Activated naive CD4-positive, alpha-beta T cell treated with anti-CD3 and anti-CD28 coated beads, Interleukin-2, amount 50 U/mL, for 72 hours (primary cell): ENCODE data around the gene UBE2J1. TPM values are rescaled to one million over a fixed set of nuclear protein-coding genes. Genes with fewer than 3 reads are reported as not detected.

Source experiments
- ATAC-seq, 2 donors: fragments of 150-1000 bp; cut with Tn5 transposase; 2 replicates each; pipeline ENCODE4 v1.10.0; 2021; ENCODE audit warnings: mild to moderate bottlenecking in 2 of 2, moderate library complexity in 2 of 2
- DNase-seq, 2 donors: peaks; one replicate each; pipeline ENCODE4 v3.0.0; 2021 to 2022; ENCODE audit warnings: low spot score in 2 of 2
- H3K27ac Mint-ChIP-seq, 2 donors: one replicate each; pipeline ENCODE4 v1.8.0; 2022; ENCODE audit warnings: mild to moderate bottlenecking in 2 of 2, mixed read lengths in 2 of 2
- H3K36me3 Mint-ChIP-seq, 2 donors: one replicate each; pipeline ENCODE4 v1.8.0; 2022; ENCODE audit warnings: mixed read lengths in 2 of 2
- H3K9me3 Mint-ChIP-seq, 2 donors: one replicate each; pipeline ENCODE4 v1.8.0; 2022; ENCODE audit warnings: mixed read lengths in 2 of 2
- total RNA-seq, 2 donors: library from RNA; stranded (reverse); gene quantifications; one replicate each; pipeline ENCODE4 v1.2.3, GENCODE V29; 2022

The UBE2J1 gene
- total RNA-seq, 2 donors from 2014 or later, result 15.2 to 20.5 TPM

DNA sequence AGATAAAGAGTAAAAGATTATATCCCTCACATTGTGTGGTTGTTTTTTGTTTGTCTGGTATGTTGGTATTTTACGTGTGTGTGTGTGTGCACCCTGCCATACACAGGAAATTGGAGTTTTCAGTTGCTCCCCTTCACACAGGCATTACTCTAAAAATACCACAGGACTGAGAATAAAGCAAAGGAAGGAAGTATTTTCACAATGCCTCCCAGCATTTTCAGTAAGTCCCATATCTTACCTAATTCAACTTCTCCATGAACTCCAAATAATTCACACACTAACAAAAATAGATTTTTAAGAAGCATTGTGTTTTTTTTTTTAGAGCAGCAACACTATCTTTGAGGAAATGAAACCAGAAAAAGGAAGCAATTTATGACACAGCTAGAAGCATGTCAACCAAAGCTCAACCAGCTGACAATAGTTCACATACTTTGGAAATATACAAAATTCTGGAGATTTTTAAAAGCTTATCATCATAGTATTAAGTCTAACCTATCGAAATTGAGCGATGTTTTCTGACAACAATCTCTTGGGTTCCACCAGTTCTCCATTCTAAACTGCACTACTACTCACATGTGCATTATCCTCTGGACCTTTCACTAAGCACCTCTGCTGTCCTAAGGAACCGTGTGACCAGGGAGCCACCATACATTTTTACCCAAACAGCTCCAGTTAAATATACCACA lies 2.1 kb downstream of the UBE2J1 start:
- DNase-seq (no peak), ATAC-seq (no peak)
- Mint-ChIP-seq H3K9me3 (no peaks in the 10 kb centered on the region), H3K36me3 (peaks cover 7 to 15% of the 10 kb centered on the region in 2 donors), H3K27ac (peak overlapping the region in 1 of 2 donors; percentile 94)

DNA sequence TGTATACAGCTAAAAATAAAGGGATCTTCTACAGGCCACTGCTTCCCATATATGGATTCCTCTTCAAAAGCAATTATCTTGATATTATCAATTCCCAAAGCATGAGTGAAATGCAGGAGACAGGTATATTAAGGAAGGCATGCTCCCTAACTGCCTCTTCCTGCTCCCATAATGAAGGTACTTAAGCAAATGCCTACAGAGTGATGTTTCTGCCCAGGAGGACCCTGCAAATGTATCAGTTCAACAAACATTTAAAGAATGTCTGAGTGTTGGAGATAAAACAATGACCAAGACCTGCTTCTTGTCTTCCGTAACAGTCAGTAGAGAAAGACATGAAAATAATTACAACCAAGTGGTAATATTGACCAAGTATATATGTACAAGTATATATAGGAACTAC lies 4.2 kb downstream of the UBE2J1 start:
- ATAC-seq, result no peak

DNA sequence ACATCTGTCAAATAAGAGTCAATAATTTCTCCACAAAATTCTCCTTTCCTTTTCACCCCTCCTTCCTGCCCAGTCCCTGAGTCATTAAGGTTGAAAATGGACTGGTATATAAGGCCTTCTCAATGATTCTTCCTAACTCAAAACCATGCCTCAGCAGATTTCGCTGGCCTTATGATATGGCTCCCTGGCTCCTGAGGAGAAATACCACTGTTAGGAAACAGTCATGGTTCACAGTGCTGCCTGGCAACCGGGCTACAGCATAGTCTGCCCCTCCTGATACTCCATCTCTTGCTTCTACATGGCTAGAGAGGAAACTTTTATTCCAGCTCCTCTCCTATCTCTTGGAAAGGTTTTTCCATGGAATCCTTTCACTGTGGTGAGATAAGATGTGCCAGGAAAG lies 4.7 kb downstream of the UBE2J1 start:
- Mint-ChIP-seq H3K27ac (no peak overlapping the region), H3K9me3 (no peaks in the 10 kb centered on the region), H3K36me3 (peaks cover 7 to 15% of the 10 kb centered on the region in 2 donors)
- ATAC-seq (no peak), DNase-seq (no peak)

More for the DNA sequence above, 4.2 kb downstream of the UBE2J1 start:
- H3K9me3 Mint-ChIP-seq, result no peaks in the 10 kb centered on the region
- no peak overlapping the region for H3K27ac Mint-ChIP-seq
- peaks cover 7 to 15% of the 10 kb centered on the region in 2 donors for H3K36me3 Mint-ChIP-seq
- no peak for DNase-seq

DNA sequence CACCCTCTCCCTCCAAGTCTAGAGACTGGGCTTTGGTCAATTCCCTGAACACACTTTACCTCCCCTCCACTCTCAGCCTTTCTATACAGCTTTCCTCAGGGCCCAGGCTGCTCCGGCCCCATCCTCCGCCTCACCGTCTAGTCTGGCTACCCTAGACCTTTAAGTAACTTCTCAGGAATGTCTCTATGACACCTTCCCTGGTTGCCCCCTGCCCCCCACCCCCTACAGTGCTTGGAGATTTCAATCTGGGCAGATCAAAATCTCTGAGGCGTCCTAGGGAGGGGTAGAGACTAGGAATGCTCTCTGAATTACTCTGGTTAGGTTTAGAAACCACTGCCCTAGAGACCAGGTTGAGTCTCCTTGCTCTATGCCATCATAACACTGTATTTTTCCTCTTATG lies 6.1 kb downstream of the UBE2J1 start:
- Mint-ChIP-seq H3K27ac (no peak overlapping the region), H3K36me3 (peaks cover 0 to 10% of the 10 kb centered on the region in 2 donors), H3K9me3 (no peaks in the 10 kb centered on the region)
- DNase-seq, result no peak
- ATAC-seq, result no peak

DNA sequence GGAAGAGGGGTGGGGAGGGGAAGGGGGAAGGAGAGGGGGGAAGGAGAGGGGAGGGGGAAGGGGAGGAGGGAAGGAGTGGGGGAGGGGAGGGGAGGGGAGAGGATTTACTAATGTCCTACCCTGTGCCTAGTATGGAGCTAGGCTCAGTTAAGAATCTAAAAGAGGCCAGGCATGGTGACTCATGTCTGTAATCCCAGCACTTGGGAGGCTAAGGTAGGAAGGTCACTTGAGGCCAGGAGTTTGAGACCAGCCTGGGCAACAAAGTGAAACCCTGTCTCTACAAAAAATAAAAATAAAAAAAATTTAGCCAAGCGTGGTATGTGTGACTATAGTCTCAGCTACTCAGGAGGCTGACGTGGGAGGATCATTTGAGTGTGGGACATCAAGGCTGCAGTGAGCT lies 13.0 kb downstream of the UBE2J1 start:
- Mint-ChIP-seq H3K9me3 (no peaks in the 10 kb centered on the region), H3K27ac (no peak overlapping the region), H3K36me3 (peaks cover 0 to 7% of the 10 kb centered on the region in 2 donors)
- DNase-seq, result no peak
- ATAC-seq, result no peak

DNA sequence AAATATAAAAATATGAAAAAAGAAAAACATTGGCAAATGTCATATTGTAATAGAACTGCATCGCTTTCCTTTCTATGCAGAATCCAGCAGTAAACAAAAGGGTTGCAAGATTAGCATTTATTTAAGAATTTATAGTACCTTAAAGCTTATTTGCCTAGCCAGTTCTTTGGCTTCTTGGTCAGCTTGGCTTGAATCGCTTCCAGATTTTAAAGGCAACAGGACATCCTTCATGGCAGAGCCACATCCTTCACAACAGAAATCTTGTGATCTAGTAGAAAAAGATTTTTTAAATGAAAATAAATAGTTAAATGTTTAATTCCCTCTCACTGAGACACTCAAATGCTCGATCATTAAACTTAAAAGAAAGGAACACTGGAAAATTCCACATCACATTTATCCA lies 17.4 kb downstream of the UBE2J1 start:
- no peaks in the 10 kb centered on the region for H3K9me3 Mint-ChIP-seq
- DNase-seq, result no peak
- peaks cover 6 to 18% of the 10 kb centered on the region in 2 donors for H3K36me3 Mint-ChIP-seq
- ATAC-seq, result no peak
- H3K27ac Mint-ChIP-seq, result no peak overlapping the region

DNA sequence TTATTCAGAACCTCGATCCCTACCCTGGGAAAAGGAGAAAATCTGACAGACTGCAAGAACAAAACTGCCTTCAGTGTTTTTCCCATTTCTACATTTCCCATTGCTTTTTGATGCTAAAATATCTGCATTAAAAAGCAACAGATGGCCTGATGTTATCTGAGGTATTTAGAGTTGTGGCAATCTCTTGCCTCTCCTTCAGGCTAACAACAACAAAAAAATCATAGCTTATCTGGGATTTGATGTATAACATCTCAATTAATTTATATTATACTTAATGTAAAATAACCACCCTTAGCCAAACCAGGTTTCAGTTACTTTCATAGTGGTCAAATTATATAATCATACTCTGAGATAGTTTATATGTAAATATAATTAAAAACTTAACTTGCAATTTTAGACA lies 21.6 kb downstream of the UBE2J1 start:
- Mint-ChIP-seq H3K9me3 (no peaks in the 10 kb centered on the region), H3K27ac (no peak overlapping the region), H3K36me3 (peaks cover 6 to 18% of the 10 kb centered on the region in 2 donors)
- DNase-seq, result no peak
- no peak for ATAC-seq

DNA sequence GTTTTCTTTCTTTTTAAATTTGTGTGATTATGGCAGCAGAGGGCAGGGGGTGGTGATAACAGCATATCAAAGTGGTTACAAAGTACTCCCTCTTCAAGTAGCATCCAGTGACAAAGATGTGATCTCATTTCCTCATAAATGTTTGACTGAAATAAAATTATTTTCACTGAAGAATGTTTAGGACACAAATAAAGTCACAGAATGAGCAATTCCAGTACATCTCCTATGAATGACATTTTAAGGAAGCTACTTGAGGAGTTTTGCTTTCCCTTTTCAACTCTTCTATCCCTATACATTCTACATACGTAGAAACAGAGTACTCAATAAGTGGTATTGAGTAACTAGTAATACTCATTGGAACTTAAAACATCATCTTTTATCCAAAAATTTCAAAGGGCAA lies 23.5 kb downstream of the UBE2J1 start:
- H3K36me3 Mint-ChIP-seq, result peaks cover 6 to 18% of the 10 kb centered on the region in 2 donors
- H3K9me3 Mint-ChIP-seq, result no peaks in the 10 kb centered on the region
- ATAC-seq (no peak), DNase-seq (no peak)
- H3K27ac Mint-ChIP-seq, result no peak overlapping the region

DNA sequence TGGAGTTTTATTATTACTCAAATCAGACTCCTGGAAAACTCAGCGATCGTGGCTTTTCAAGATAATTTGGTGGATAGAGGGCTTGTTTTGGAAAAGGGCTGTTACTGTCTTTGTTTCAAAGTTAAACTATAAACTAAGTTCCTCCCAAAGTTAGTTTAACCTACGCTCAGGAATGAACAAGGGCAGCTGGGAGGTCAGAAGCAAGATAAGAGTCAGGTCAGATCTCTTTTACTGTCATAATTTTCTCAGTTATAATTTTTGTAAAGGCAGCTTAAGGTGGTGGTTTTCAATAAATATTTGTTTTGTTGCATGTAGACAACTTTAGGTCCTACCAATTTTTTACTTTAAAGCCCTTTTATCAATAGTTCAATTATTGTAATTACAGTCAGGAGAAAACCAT lies 28.2 kb downstream of the UBE2J1 start:
- H3K36me3 Mint-ChIP-seq, result peaks cover 0 to 13% of the 10 kb centered on the region in 2 donors
- H3K9me3 Mint-ChIP-seq, result peaks cover 0 to 3% of the 10 kb centered on the region in 2 donors
- ATAC-seq, result no peak
- no peak for DNase-seq
- no peak overlapping the region for H3K27ac Mint-ChIP-seq

DNA sequence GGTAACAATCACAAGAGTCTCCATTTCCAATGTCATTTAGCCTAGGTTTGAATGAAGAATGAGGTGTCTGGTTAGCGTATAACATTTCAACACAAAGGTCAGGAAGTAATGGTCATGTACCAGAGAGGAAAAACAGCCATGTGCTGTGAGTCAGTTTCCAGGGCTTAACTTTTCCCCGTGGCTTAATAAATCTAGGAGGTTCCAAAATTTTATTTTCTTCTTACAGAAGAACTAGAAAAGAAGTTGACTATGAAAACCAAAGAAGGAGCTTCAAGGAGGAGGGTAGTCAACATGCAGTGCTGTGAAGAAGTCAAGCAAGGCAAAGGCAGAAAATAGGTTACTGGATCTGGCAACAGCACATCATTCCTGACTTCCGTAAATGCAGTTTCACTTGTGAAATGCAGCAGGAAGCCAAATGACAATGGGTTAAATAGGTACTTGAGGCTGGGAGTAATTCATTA lies 29.0 kb downstream of the UBE2J1 start:
- H3K36me3 Mint-ChIP-seq, result peaks cover 0 to 13% of the 10 kb centered on the region in 2 donors
- no peak for DNase-seq
- ATAC-seq, result no peak
- no peak overlapping the region for H3K27ac Mint-ChIP-seq
- peaks cover 0 to 3% of the 10 kb centered on the region in 2 donors for H3K9me3 Mint-ChIP-seq

DNA sequence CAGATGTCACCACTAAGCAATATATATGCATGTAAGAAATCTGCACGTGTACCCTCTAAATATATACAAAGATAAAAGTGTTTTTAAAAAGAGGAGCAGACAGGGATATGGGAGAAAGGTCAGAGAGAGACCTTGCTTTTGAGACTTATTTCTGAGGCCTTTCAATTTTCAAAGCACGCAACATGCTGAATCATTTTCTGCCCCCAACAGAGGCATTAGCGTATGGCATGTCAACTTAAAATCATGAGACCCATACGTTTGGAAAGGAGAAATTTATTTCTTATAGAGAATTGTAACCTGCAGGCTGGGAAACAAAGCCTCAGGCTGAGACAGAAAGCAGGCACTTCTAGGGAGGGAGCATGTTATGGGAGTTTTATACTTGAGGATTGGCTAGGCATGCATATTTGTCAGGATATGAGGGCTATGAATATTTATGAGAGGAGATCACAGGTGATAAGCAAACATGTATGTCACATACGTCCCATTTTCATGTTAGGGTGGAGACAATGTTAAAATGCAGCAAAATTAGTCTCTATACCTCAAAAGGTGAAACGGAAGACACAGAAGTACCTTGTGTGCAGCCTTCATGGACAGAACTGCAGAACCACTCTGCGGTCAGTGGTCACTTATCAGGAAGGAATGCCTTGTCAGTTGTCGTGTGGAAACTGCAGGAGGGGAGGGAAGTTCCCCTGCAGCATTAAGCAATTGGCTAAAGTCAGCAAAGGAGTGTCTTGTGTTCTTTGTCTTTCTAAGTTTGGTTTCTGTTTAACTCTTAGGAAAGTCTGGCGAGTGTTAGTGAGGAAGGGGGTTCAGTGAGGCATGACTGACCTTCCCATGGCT lies 31.2 kb downstream of the UBE2J1 start:
- Mint-ChIP-seq H3K36me3 (peaks cover 0 to 6% of the 10 kb centered on the region in 2 donors), H3K9me3 (peaks cover 0 to 3% of the 10 kb centered on the region in 2 donors), H3K27ac (no peak overlapping the region)
- DNase-seq (no peak), ATAC-seq (no peak)

DNA sequence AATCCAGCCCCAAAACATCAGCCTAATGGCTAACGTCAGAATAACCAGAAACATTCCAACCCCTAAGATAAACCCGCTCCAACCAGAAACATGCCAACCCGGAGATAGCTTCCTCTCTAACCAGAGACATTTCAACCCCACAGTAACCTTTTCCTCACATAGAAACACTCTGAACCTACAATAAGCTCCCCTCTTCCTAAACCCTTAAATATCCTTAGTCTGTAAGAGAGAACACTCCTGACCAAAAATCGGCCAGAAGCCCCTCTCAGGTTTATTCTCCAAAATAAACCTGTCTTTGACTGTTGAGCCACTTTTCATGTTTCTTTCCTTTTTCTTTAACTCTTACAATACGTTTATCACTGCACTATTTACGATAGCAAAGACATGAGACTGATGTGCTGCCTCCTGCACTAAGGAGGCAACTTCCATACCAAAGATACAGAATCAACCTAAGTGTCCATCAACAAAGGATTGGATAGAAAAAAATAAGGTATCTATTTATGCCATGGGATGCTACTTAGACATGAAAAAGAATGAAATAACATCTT lies 32.4 kb downstream of the UBE2J1 start:
- peaks cover 0 to 6% of the 10 kb centered on the region in 2 donors for H3K36me3 Mint-ChIP-seq
- DNase-seq, result no peak
- peaks cover 0 to 3% of the 10 kb centered on the region in 2 donors for H3K9me3 Mint-ChIP-seq
- no peak for ATAC-seq
- no peak overlapping the region for H3K27ac Mint-ChIP-seq

DNA sequence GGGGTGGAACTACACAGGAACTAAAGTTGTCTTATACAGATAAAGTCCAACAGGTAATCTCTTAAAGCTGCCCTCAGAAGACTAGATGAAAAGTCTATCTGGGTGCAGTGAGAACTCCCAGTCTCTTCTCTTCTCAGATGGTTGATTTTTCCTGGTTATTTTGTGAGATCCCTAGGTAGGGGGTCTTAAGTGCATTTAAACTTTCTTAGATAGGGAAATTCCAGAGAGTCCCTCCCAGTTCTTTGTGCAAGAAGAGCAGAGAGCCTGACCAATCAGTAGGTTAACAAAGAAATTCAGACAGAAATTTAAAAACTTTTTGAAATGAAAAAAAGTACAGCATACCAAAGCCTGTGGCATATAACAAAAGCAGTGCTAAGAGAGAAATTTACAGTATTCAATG lies 35.5 kb downstream of the UBE2J1 start:
- no peak overlapping the region for H3K27ac Mint-ChIP-seq
- H3K9me3 Mint-ChIP-seq, result peaks cover 0 to 3% of the 10 kb centered on the region in 2 donors
- DNase-seq (no peak), ATAC-seq (no peak)
- peaks cover 0 to 6% of the 10 kb centered on the region in 2 donors for H3K36me3 Mint-ChIP-seq

DNA sequence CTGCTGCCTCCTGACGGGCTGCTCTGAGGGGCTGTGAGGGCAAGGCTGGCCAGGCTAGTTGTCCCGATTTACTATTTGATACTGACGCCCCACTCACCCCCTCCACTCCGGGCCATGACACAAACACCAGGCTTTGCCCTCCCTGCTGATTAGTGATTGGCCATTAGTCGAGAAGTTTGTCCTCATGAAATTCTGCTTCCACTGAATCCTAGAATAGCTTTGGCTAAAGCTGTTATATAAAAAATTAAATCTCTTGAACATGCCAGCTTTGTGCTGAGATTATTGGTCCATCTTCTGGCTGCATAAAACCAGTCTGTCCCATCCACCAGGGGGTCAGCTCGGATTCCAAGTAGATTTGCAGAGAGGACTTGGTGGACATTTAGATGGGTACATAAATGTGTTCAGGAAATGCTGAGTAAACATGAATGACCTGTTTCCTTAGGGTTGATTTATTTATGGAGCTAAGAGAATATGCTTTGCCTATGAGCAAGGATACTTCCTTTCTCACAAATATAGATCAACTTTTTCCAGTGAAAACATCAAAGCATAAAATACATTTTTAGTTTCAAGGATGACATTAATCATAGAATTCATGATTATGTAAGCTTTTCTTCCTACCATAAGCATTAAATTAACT lies 37.2 kb downstream of the UBE2J1 start, which contains the start of gene GABRR2:
GABRR2 (minus strand) TSS at position 51 of the 637 bp plus-strand sequence. CDS start 134 bp downstream, outside the sequence.
- Mint-ChIP-seq H3K9me3 (peaks cover 0 to 3% of the 10 kb centered on the region in 2 donors), H3K36me3 (peaks cover 0 to 6% of the 10 kb centered on the region in 2 donors), H3K27ac (no peak within 1 kb of the TSS)
- ATAC-seq (no peak), DNase-seq (no peak)

DNA sequence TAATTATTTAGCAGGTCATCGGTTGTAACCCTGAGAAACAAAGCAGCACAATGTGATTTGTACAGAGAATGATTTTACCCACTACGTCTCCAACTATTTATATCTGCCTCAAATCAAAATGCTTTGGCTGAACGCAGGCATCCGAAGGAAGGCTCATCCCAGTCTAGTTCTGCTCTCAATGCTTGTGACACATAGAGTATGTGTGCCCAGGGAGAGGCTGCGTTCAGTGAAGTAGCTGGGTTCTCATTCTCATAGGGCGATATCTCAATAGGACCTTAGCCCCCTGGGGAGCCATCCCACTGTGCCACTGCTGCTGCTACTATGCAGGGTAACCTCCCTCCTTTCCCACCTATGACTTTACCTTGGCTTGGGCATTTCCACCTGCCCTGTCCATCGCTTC lies 37.8 kb downstream of the UBE2J1 start:
- no peak for ATAC-seq
- no peaks in the 10 kb centered on the region for H3K9me3 Mint-ChIP-seq
- H3K27ac Mint-ChIP-seq, result no peak overlapping the region
- no peaks in the 10 kb centered on the region for H3K36me3 Mint-ChIP-seq
- no peak for DNase-seq

DNA sequence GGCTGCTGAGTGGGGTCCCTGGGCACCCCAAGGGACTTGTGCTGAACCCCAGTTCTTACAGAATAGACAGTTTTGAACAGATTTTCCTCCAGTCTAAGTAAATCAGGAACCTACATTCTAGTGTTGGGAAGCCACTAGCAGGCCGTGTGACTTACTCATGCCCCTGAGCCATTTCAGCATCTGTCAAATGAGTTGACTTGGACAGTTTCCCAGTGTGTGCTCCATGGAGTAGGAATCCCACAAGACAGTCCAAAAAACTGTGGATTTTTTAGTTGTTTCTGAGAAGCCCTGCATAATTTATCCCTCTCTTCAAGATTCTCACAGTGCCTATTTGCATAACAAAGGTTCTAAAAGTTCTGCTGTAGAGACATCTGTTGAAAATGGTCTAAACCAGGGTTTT lies 39.5 kb downstream of the UBE2J1 start:
- no peaks in the 10 kb centered on the region for H3K9me3 Mint-ChIP-seq
- DNase-seq (no peak), ATAC-seq (no peak)
- H3K27ac Mint-ChIP-seq, result no peak overlapping the region
- no peaks in the 10 kb centered on the region for H3K36me3 Mint-ChIP-seq
